OCI-LY1 (cell line): ENCODE results near the gene ILRUN.

Source experiments
- CTCF ChIP-seq: fragments of 200-600 bp; sonication (generic), shearing (Covaris generic); IDR thresholded peaks from 2 replicates; pipeline ENCODE4 v1.5.1; 2017; ENCODE audit warnings: mild to moderate bottlenecking, antibody characterized with exemption, low read length, moderate library complexity, mixed read lengths
- EZH2 ChIP-seq: fragments of 200-600 bp; sonication (generic), shearing (Covaris generic); IDR thresholded peaks from 2 replicates; pipeline ENCODE4 v1.8.0; 2017; ENCODE audit warnings: borderline replicate concordance, mixed run types, mild to moderate bottlenecking, antibody characterized with exemption, low read length, moderate library complexity, mixed read lengths

GRCh38 chr6:34676140-34676539 is 20.4 kb downstream of the ILRUN start:
- TF ChIP-seq CTCF (no peak), EZH2 (no peak)
